ENCODE results near the gene CCDC174. TPM values are rescaled to one million over a fixed set of nuclear protein-coding genes. Genes with fewer than 3 reads are reported as not detected.

Gene CCDC174
- total RNA-seq, 1 donor: 13.8 TPM

DNA sequence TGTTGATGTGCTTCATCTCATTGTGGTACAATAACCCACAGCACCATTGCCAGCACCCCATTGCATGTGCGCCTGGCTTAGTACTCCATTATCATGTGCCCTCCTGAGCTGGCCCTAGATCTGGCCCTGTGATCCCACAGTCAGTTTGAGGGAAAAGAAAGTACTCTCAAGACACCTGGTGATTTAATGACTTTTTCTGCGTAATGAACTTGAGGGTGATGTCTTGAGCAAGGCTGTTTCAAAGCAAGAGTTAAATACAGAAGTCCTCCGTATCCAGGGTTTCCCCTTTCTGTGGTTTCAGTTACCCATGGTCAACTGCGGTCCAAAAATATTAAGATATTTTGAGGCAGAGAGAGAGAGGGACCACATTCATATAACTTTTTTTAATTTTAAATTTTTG is 39.7 kb downstream of the CCDC174 start:
- TF ChIP-seq, protein P1, sequence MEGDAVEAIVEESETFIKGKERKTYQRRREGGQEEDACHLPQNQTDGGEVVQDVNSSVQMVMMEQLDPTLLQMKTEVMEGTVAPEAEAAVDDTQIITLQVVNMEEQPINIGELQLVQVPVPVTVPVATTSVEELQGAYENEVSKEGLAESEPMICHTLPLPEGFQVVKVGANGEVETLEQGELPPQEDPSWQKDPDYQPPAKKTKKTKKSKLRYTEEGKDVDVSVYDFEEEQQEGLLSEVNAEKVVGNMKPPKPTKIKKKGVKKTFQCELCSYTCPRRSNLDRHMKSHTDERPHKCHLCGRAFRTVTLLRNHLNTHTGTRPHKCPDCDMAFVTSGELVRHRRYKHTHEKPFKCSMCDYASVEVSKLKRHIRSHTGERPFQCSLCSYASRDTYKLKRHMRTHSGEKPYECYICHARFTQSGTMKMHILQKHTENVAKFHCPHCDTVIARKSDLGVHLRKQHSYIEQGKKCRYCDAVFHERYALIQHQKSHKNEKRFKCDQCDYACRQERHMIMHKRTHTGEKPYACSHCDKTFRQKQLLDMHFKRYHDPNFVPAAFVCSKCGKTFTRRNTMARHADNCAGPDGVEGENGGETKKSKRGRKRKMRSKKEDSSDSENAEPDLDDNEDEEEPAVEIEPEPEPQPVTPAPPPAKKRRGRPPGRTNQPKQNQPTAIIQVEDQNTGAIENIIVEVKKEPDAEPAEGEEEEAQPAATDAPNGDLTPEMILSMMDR (IDR thresholded peaks at IDR 0.05; ENCODE audit: insufficient read depth, low read depth, low read length): no peak
- no peak for DNase-seq (ENCODE audit: low read depth)
- H3K4me3 ChIP-seq (ENCODE audit: low read depth, low read length): no peak overlapping the region

DNA sequence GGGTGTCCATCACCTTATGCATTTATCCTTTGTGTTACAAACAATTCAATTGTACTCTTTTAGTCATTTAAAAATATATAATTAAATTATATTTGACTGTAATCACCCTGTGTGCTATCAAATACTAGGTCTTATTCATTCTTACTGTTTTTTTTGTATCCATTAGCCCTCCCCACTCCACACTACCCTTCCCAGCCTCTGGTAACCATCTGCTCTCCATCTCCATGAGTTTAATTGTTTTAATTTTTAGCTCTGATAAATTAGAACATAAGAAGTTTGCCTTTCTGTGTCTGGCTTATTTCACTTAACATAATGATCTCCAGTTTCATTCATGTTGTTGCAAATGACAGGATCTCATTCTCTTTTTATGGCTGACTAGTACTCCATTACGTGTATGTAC is 40.2 kb downstream of the CCDC174 start:
- TF ChIP-seq, protein P1 (IDR thresholded peaks at IDR 0.05; ENCODE audit: insufficient read depth, low read depth, low read length): no peak
- no peak overlapping the region for H3K4me3 ChIP-seq (ENCODE audit: low read depth, low read length)
- no peak for DNase-seq (ENCODE audit: low read depth)

DNA sequence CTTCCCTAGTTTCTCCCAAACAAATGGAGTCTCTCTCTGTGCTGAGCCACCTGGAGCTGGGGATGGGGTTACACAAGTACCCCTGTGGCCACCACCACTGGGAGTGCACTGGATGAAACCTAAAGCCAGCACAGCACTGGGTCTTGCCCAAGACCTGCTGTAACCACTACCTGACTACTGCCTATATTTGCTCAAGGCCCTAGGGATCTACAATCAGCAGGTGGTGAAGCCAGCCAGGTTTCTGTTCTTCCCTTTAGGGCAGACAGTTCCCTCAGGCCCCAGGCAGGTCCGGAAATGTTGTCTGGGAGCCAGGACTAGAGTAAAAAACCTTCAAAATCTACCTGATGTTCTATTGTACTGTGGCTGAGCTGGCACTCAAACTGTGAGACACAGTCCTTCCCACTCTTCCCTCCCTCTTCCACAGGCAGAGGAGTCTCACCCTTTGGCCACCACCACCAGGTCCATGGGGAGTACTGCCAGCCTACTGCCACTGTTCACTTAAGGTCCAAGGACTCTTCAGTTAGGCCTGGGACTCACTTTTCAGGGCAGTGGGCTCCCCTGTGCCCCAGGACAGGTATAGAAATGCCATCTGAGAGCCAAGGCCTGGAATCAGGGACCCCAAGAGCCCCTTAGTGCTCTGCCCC is 47.2 kb downstream of the CCDC174 start:
- no peak for DNase-seq (ENCODE audit: low read depth)
- TF ChIP-seq, protein P1 (IDR thresholded peaks at IDR 0.05; ENCODE audit: insufficient read depth, low read depth, low read length): no peak
- no peak overlapping the region for H3K4me3 ChIP-seq (ENCODE audit: low read depth, low read length)

DNA sequence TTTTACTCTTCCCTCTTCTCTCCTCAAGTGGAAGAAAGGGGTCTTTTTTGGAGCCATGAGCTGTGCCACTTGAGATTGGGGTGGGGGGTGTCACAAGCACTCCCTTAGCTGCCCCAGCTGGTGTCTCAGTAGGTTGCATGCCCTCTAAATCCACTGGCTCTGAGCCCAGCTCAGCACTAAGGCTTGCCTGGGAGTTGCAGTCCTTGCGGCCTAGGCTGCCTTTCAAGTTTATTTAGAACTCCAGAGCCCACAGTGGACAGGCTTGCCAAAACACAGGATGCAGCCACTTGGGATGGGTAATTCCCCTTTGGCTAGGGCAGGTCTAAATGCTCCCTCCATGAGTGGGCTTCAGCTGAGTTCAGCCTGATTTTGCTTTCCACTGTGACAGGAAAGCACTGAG is 48.1 kb downstream of the CCDC174 start:
- H3K4me3 ChIP-seq (ENCODE audit: low read depth, low read length): no peak overlapping the region
- TF ChIP-seq, protein P1 (IDR thresholded peaks at IDR 0.05; ENCODE audit: insufficient read depth, low read depth, low read length): no peak
- peak; percentile 11 for DNase-seq (ENCODE audit: low read depth)

DNA sequence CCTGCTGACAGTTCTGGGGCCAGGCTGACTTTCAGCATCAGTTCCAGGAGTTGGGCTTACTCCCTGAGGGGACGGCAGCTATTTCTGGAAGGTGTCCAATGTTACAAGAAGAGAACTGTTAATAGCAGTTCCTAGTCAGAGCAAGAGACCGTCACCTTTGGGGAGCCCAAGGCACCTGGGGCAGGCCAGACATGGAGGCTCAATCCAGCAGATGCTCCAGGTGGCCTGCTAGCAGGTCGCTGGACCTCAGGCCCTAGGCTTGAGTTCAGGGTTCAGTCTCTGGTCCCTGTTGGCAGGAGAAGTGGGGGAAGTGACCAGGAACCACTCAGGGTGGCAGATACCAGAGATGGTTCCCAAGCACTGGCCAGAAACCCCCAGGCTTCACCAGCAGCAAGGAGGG is 49.3 kb downstream of the CCDC174 start:
- DNase-seq (ENCODE audit: low read depth): no peak
- TF ChIP-seq, protein P1 (IDR thresholded peaks at IDR 0.05; ENCODE audit: insufficient read depth, low read depth, low read length): no peak

DNA sequence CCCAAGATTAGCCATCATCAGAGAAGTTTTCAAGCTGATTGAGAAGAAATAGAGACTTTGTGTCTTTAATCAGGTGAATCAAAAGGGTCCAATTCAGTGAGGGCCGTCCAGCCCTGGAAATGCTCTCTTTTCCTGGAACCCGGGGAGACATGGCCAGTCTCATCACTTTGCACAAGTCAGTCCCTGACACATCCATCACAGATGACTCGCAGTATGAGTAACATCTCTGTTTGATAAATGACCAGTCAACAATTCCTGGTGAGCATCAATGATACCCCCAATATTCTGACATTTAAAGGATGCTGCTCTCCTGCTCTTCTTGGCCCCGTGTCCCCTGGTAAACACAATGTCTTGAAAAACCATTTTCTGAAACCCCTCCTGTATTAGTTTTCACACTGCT is 50.1 kb downstream of the CCDC174 start:
- H3K4me3 ChIP-seq (ENCODE audit: low read depth, low read length): no peak overlapping the region
- TF ChIP-seq, protein P1 (IDR thresholded peaks at IDR 0.05; ENCODE audit: insufficient read depth, low read depth, low read length): no peak
- no peak for DNase-seq (ENCODE audit: low read depth)

More for the DNA sequence above, 49.3 kb downstream of the CCDC174 start:
- no peak overlapping the region for H3K4me3 ChIP-seq (ENCODE audit: low read depth, low read length)

All from fibroblast of villous mesenchyme (primary cell).